Measurements from ENCODE around the gene FIG4.
"Not testable (repeated sequence)": the region's sequence is repeated elsewhere in the genome, so short reads cannot be mapped to it uniquely, and the experiment has no call there.

Gene FIG4

GRCh38 chr6:109793021-109793420, 101.9 kb downstream of the FIG4 start:
- in situ Hi-C loops (cut with HindIII; ENCODE audit: low sequenced_read_pairs), result no loop called here

GRCh38 chr6:109793792-109794191, 102.7 kb downstream of the FIG4 start:
- in situ Hi-C loops (cut with HindIII; ENCODE audit: low sequenced_read_pairs), result no loop called here

GRCh38 chr6:109794201-109794923, 103.3 kb downstream of the FIG4 start:
- in situ Hi-C loops (cut with HindIII; ENCODE audit: low sequenced_read_pairs), result no loop called here

GRCh38 chr6:109795994-109796555, 105.0 kb downstream of the FIG4 start:
- in situ Hi-C loops (cut with HindIII; ENCODE audit: low sequenced_read_pairs), result no loop called here

- in situ Hi-C loops (cut with HindIII; ENCODE audit: low sequenced_read_pairs), result no loop called here
Observed at GRCh38 chr6:109799129-109799528, 108.0 kb downstream of the FIG4 start.

GRCh38 chr6:109799664-109800063, 108.6 kb downstream of the FIG4 start:
- in situ Hi-C loops (cut with HindIII; ENCODE audit: low sequenced_read_pairs), result no loop called here

- in situ Hi-C loops (cut with HindIII; ENCODE audit: low sequenced_read_pairs), result no loop called here
Observed at GRCh38 chr6:109800771-109801170, 109.7 kb downstream of the FIG4 start.

GRCh38 chr6:109801794-109802193, 110.7 kb downstream of the FIG4 start:
- in situ Hi-C loops (cut with HindIII; ENCODE audit: low sequenced_read_pairs), result no loop called here

GRCh38 chr6:109804020-109804419, 112.9 kb downstream of the FIG4 start:
- in situ Hi-C loops (cut with HindIII; ENCODE audit: low sequenced_read_pairs), result no loop called here

- in situ Hi-C loops (cut with HindIII; ENCODE audit: low sequenced_read_pairs), result no loop called here
Observed at GRCh38 chr6:109807881-109808280, 116.8 kb downstream of the FIG4 start.

GRCh38 chr6:109808837-109809236, 117.7 kb downstream of the FIG4 start:
- in situ Hi-C loops (cut with HindIII; ENCODE audit: low sequenced_read_pairs), result no loop called here

GRCh38 chr6:109815054-109815453, 124.0 kb downstream of the FIG4 start:
- in situ Hi-C loops (cut with HindIII; ENCODE audit: low sequenced_read_pairs), result loop anchor here (5.0 kb wide), 1 partner anchor 103 kb away; no protein-coding TSS in a partner anchor

- in situ Hi-C loops (cut with HindIII; ENCODE audit: low sequenced_read_pairs), result loop anchor here (5.0 kb wide), 1 partner anchor 104 kb away; no protein-coding TSS in a partner anchor
Observed at GRCh38 chr6:109816452-109817374, 125.6 kb downstream of the FIG4 start.

- in situ Hi-C loops (cut with HindIII; ENCODE audit: low sequenced_read_pairs), result no loop called here
Observed at GRCh38 chr6:109820706-109821350, 129.7 kb downstream of the FIG4 start.

- in situ Hi-C loops (cut with HindIII; ENCODE audit: low sequenced_read_pairs), result no loop called here
Observed at GRCh38 chr6:109821428-109821827, 130.3 kb downstream of the FIG4 start.

GRCh38 chr6:109824105-109824504, 133.0 kb downstream of the FIG4 start:
- in situ Hi-C loops (cut with HindIII; ENCODE audit: low sequenced_read_pairs), result no loop called here

- in situ Hi-C loops (cut with HindIII; ENCODE audit: low sequenced_read_pairs), result no loop called here
Observed at GRCh38 chr6:109826551-109826950, 135.5 kb downstream of the FIG4 start.

GRCh38 chr6:109831352-109831751, 140.3 kb downstream of the FIG4 start:
- in situ Hi-C loops (cut with HindIII; ENCODE audit: low sequenced_read_pairs), result not testable (repeated sequence)

GRCh38 chr6:109834131-109834530, 143.0 kb downstream of the FIG4 start:
- in situ Hi-C loops (cut with HindIII; ENCODE audit: low sequenced_read_pairs), result no loop called here

- in situ Hi-C loops (cut with HindIII; ENCODE audit: low sequenced_read_pairs), result no loop called here
Observed at GRCh38 chr6:109834595-109835437, 143.7 kb downstream of the FIG4 start.

All from endothelial cell of hepatic sinusoid (primary cell).